Measurements from ENCODE around the gene CUL1. TPM values are rescaled to one million over a fixed set of nuclear protein-coding genes. Genes with fewer than 3 reads are reported as not detected.

Gene CUL1
- total and polyA plus RNA-seq, 2 donors (not counting 3 experiments of a cell fraction or from before 2014, with no cell fraction given) = 25.7 to 50.2 TPM

DNA sequence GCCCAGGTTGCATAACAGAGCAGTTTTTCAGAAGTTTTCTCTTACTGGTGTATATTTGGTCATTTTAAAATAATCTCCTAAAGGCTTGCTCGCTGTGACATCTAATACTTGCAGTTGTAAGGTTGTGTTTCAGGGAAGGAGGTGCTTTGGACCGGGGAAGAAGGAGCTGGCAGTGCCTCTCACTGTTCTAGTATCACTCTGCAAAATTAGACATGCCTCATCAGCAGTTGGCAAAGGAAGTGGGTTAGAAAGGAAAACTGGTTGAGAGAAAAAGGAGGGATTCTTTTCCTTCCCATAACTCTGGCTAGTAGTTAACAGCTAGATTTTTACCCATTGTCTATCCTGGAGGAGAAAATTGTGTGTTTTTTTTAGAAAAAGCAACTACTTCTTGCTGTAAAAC lies 34.8 kb downstream of the CUL1 start:
- POLR2A ChIA-PET = no interaction called here
- Histone ChIP-seq H3K79me2 (ENCODE audit: control insufficient read depth, insufficient read depth, low read length) (peaks cover 79% of the 10 kb centered on the region), H3K4me1 (ENCODE audit: control insufficient read depth, extremely low read depth, insufficient read depth, low read length) (no peaks in the 10 kb centered on the region), H3K4me2 (ENCODE audit: insufficient read depth, low read length) (no peak overlapping the region), H2AFZ (ENCODE audit: low read depth, low read length) (no peak overlapping the region), H3K36me3 (ENCODE audit: control insufficient read depth in 2 of 2, extremely low read depth in 1 of 2, insufficient read depth in 2 of 2, low read length in 2 of 2) (peaks cover 4 to 13% of the 10 kb centered on the region in 2 experiments), H3K4me3 (replicated peaks in 1 of 3; ENCODE audit: insufficient read depth in 1 of 3, low read depth in 1 of 3, low read length in 3 of 3) (no peak overlapping the region), H3K9ac (replicated peaks; ENCODE audit: extremely low read depth, insufficient read depth, low read length) (no peak overlapping the region), H3K27ac (ENCODE audit: insufficient read depth, low read depth, low read length) (no peak overlapping the region), H3K9me3 (replicated peaks; ENCODE audit: control insufficient read depth, insufficient read depth, low read length) (no peaks in the 10 kb centered on the region), H4K20me1 (replicated peaks; ENCODE audit: control insufficient read depth, extremely low read depth, insufficient read depth, low read length) (peaks cover 6% of the 10 kb centered on the region), H3K9me1 (replicated peaks; ENCODE audit: control insufficient read depth, extremely low read depth, insufficient read depth, low read length) (no peaks in the 10 kb centered on the region), H3K27me3 (ENCODE audit: control insufficient read depth in 2 of 2, insufficient read depth in 2 of 2, low read length in 2 of 2) (no peaks in the 10 kb centered on the region)
- no peak for FAIRE-seq
- no TSS peak for BruUV-seq (replicated peaks)
- DNase-seq (ENCODE audit: low read depth, low spot score) = no peak
- no peak for TF ChIP-seq POLR2AphosphoS5 (IDR thresholded peaks at IDR 0.05; ENCODE audit: insufficient read depth, low read depth, low read length)
- TF ChIP-seq MAX (IDR thresholded peaks at IDR 0.05; ENCODE audit: insufficient read depth, insufficient read length) = no peak
- TF ChIP-seq EZH2 (IDR thresholded peaks at IDR 0.05; ENCODE audit: borderline replicate concordance, low read depth, low read length, severe bottlenecking) = no peak
- TF ChIP-seq MYC (IDR thresholded peaks at IDR 0.05; ENCODE audit: low read depth, low read length) = no peak
- TF ChIP-seq JUN (IDR thresholded peaks at IDR 0.05; ENCODE audit: borderline replicate concordance, insufficient read depth, insufficient read length, low read depth) = no peak
- TF ChIP-seq FOS (IDR thresholded peaks at IDR 0.05; ENCODE audit: borderline replicate concordance, insufficient read depth, low read length) = no peak
- no peak for TF ChIP-seq CTCF (IDR thresholded peaks at IDR 0.05; ENCODE audit: extremely low read depth in 1 of 2, insufficient read depth in 1 of 2, low read depth in 1 of 2, low read length in 2 of 2)
- no peak for TF ChIP-seq POLR2A (IDR thresholded peaks at IDR 0.05; ENCODE audit: low read depth, low read length)
- intact Hi-C loops (cut with micrococcal nuclease) (no loop called here), dilution Hi-C loops (cut with MboI; ENCODE audit: extremely low pct_ligation_motif_present, low sequenced_read_pairs) (no loop called here)
- CTCF ChIA-PET = no interaction called here
